HCEC 1CT (cell line): ENCODE data around the gene CHDH.

Experiments used
- DNase-seq: peaks from one replicate; pipeline ENCODE4 v3.0.0-alpha.2; 2017

The CHDH gene

GRCh38 chr3:53823956-53824657 lies 22.1 kb downstream of the CHDH start:
- no peak for DNase-seq

DNA sequence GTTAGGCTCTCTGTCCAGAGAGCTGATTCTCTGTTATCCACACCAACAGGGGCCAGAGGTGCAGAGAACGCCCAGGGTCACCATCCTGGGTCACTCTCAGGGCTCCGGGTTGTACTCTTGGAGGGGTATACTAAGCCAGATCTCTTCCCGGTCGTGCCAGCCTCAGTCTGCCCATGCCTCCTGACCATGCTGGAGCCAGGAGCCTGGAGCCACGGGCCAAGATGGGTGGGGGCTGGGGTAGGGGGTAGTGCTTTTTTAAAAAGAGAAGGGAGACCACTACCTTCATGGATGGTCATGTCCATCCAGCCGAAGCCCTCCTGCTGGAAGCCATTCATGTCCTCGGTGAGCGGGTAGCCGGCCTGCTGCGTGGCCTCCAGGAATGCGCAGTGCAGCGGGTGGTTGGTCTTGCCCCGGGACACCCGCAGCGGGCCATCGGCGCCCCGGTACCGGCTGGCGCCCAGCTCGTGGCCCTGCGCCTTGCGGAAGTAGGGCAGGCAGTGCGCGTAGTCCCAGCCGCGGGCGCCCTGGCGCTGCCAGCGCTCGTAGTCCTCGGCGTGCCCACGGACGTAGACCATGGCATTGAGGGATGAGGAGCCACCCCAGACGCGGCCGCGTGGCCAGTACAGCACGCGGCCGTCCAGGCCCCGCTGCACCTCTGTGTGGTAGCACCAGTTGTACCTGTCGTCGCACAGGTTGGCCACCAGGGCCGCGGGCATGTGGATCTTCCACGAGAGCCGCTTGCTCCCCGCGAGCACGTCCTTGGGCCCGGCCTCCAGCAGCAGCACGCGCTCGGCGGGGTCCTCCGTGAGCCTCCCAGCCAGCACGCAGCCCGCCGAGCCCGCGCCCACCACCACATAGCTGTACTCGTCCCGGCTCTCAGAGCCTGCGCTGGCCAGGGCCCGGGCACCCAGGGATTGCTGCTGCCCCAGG lies 22.9 kb downstream of the CHDH start:
- DNase-seq = no peak

DNA sequence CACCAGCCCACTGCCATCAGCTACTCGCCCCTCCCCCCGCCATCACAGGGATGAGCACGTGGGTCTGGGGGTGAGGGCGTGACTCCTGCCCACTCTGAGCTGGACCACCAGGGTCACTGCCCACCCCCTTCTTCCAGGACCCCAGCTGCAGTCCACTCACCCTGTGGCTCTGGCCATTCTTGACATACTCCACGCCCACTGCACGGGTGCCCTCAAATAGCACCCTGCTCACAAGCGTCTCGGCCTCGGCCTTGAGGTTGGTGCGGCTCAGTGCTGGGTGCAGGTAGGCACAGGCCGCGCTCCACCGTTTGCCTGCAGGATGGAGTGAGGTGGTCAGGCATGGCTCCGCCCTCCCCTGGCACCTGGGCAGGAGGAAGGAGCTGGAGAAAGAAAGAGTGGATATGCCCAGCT lies 23.9 kb downstream of the CHDH start:
- no peak for DNase-seq

GRCh38 chr3:53821631-53822121 lies 24.5 kb downstream of the CHDH start:
- peak; percentile 16 for DNase-seq

- no peak for DNase-seq
Measured at GRCh38 chr3:53820756-53821580, 25.3 kb downstream of the CHDH start.

DNA sequence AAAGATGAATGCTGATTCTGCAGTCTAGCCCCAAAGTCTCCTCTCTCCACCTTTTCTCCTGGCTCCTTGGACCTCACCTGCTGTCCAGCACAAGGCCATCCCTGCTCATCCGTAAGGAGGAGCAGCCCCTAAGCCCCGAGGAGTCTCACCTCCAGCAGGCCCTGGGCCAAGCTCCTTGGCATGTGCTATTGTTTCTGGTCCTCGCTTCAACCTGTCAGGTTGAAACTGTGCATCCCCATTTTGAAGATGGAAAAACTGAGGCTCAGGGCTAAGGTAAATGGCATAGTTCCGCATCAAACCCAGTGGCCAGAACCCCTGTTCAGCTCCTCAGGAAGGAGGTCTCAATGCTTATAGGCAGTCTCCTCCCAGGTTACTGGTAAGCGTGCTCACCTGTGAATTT lies 26.1 kb downstream of the CHDH start:
- DNase-seq = no peak

GRCh38 chr3:53819163-53819868 lies 26.9 kb downstream of the CHDH start:
- no peak for DNase-seq

DNA sequence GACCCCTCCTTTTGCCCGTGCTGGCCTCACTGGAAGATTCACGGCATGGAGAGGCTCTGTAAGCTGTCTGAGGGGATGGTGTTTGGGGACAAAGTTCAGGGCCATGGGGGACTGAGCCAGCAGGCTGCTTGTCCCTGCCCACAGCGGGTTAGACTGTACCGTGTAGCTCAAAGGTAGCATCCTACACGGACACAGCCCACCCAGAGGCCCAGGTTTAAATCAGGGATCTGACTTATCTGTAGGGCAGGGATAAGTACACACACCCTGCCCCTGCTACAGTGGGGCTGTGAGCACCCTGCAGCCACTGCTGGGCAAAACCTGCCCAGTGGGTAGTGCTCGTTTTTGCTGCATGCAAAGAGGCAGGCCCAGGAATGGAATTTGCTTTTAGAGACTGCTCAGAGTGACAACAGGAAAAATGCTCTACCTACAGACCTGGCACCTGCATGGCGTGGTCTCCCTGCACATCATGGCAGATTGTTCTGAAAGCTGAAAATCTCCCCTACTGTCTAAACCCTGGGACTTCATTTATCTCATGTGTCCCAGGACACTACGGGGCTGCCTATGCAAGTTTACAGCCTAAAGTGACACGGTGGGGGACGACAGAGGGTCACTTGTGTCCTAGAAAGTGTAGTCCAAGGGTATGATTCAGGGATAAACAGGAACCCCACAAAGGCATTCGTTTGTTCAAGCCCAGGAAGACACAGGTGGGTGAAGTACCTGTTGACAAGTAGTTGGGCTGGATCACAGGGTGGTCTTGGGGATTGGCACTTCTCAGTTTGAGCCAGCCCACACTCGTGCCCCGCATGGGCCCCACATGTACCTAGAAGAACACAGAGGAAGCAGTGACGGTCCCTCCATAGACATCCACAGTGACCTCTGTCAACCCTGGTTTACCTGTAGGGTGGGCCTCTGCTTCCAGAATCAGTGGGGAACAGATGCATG lies 27.7 kb downstream of the CHDH start:
- no peak for DNase-seq

DNA sequence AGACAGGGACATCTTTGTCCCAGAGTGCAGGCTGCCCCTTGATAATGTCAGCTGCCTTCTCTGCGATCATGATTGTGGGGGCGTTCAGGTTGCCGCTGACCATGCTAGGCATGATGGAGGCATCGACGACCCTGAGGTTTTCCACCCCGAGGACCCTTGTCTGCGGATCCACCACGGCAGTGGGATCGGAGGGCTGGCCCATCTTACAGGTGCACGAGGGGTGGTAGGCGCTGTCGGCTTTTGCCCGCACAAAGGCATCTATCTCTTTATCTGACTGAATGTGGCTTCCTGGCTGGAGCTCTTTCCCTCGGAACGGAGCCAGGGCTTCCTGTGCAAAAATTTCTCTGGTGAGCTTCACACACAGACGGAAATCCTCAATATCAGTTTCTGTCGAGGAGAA lies 28.4 kb downstream of the CHDH start:
- no peak for DNase-seq

GRCh38 chr3:53817211-53817610 lies 29.0 kb downstream of the CHDH start:
- DNase-seq = no peak

DNA sequence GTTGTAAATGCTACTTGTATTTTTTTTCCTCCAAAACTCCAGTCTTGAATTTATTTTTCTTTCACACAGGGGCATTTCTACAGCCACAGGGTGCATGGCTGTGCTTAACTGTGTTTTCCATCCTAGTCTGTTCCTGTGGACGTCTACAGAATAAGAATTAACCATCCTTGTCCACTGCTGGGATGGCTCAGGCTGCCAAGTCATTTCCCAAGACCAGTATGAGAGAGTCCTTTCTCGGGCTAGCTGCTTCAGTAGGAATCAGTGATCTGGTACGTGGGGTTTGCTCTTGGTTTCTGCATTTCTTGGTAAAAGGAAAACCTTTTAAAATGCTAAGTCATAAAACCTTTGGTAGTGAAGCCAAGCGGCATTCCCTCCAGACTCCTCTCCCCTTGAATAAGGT lies 29.8 kb downstream of the CHDH start:
- DNase-seq = no peak

DNA sequence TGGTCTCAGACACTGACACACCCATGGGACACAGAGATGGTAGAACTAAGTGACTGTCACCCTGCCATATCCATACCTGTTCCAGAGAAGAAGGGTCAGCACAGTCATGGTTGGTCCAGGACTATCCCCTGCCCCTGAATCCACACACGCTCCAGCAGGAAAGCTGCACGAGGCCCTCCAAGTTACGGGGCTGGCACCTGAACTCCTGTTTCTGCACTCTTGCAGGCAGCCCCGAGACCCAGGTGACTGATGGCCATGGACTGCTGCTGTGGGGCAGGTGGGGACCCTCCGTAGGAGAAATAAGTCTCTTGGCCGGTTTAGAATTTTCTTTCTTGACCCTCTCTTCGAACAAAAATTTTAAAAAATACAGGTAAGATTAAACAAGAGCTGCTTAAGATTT lies 30.6 kb downstream of the CHDH start:
- no peak for DNase-seq

DNA sequence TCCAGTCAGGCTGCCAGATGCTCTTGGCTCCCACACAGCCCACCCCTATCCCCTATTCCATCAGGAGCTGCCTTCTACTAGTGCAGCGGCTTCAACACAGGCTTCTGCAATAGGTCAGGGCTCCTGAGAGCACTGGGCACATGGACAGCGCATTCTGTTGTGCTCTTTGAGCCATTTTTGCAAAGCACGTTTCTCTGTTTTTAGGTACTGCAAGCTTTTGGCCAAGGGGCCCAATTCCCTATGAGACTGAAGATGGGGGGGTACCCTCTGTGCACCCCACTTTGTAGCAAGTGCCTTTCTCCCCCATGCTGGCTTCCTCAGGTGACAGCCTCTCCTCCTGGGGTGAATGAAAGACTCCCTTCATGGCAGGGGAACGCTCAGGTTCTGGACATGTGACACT lies 31.2 kb downstream of the CHDH start:
- no peak for DNase-seq

GRCh38 chr3:53813876-53814275 lies 32.3 kb downstream of the CHDH start:
- DNase-seq = no peak

DNA sequence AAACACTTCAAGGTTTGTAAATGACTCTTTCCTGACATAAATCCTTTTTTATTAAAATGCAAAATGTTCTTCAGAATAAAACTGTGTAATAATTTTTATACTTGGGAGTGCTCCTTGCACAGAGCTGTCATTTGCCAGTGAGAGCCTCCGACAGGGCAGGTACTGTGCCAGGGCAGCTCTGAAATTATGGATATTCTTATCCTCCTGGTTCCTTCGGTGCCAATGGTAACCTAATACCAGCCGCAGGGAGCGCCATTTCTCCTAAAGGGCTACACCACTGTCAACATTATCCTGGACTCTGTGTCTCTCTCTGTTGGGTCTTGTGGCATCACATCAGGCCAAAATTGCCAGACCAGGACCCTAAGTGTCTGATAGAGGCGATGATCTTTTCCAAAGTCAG lies 33.0 kb downstream of the CHDH start:
- DNase-seq = no peak

GRCh38 chr3:53812434-53812833 lies 33.8 kb downstream of the CHDH start:
- DNase-seq = no peak

DNA sequence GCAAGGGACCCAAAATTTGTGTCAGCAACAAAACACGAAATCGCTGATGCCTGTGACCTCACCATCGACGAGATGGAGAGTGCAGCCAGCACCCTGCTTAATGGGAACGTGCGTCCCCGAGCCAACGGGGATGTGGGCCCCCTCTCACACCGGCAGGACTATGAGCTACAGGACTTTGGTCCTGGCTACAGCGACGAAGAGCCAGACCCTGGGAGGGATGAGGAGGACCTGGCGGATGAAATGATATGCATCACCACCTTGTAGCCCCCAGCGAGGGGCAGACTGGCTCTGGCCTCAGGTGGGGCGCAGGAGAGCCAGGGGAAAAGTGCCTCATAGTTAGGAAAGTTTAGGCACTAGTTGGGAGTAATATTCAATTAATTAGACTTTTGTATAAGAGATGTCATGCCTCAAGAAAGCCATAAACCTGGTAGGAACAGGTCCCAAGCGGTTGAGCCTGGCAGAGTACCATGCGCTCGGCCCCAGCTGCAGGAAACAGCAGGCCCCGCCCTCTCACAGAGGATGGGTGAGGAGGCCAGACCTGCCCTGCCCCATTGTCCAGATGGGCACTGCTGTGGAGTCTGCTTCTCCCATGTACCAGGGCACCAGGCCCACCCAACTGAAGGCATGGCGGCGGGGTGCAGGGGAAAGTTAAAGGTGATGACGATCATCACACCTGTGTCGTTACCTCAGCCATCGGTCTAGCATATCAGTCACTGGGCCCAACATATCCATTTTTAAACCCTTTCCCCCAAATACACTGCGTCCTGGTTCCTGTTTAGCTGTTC lies 34.9 kb downstream of the CHDH start:
- DNase-seq = no peak

GRCh38 chr3:53809764-53810400 lies 36.3 kb downstream of the CHDH start:
- DNase-seq = no peak

- DNase-seq = no peak
Measured at GRCh38 chr3:53809267-53809666, 37.0 kb downstream of the CHDH start.

GRCh38 chr3:53808496-53808895 lies 37.7 kb downstream of the CHDH start:
- DNase-seq = no peak
